H1 (cell line): Measurements from ENCODE around the gene GNG7. TPM values are rescaled to one million over a fixed set of nuclear protein-coding genes. Genes with fewer than 3 reads are reported as not detected.

Source experiments
- EGR1 ChIP-seq: IDR thresholded peaks from 2 replicates; pipeline ENCODE4 v1.6.1; 2011; ENCODE audit warnings: low read depth, low read length, borderline replicate concordance
- KDM1A ChIP-seq: fragments of 200-600, 300-600 bp; sonication (generic); IDR thresholded peaks from 2 replicates; pipeline ENCODE4 v1.7.1; 2016; ENCODE audit warnings: mild to moderate bottlenecking, low read length, borderline replicate concordance
- KDM5A ChIP-seq: fragments of 200-600 bp; IDR thresholded peaks from 2 replicates; pipeline ENCODE4 v1.7.1; 2012; ENCODE audit warnings: mild to moderate bottlenecking, low read length, inconsistent platforms, mixed read lengths
- SRF ChIP-seq: IDR thresholded peaks from 2 replicates; pipeline ENCODE4 v1.6.1; 2011; ENCODE audit warnings: mild to moderate bottlenecking, low read depth, low read length, moderate library complexity
- TCF12 ChIP-seq: IDR thresholded peaks from 2 replicates; pipeline ENCODE4 v1.6.1; 2011; ENCODE audit warnings: low read depth, mild to moderate bottlenecking, low read length
- polyA plus RNA-seq, 7 experiments: library from polyadenylated mRNA; depleted of rRNA in 3 of 7; stranded (reverse) in 5 of 7; unstranded in 2 of 7; fragments of >200 nt in 5 of 7; fragments of 200-250 nt in 2 of 7; gene quantifications; 1 replicate in 5 of 7; 2 replicates in 1 of 7; 4 replicates in 1 of 7; pipeline versions ENCODE4 v1.2.1 to v1.2.3, GENCODE V29; 2011 to 2013; ENCODE audit warnings: missing spikeins in 2 of 7, mixed read lengths in 2 of 7
- total RNA-seq: library from RNA; stranded (reverse); fragmentation: NEBNext Ultra II Directional; extraction: Animal tissue kit (Norgen Biotek cat#: 25700); gene quantifications from 2 replicates; pipeline ENCODE4 v1.2.1, GENCODE V29; 2021
- TF ChIP-seq, protein P1 (sequence below): fragments of 300-600 bp; sonication (generic); IDR thresholded peaks from 2 replicates; pipeline ENCODE4 v1.7.1; 2012; ENCODE audit warnings: low read length, moderate library complexity, mild to moderate bottlenecking, inconsistent platforms; ENCODE audit not compliant: insufficient replicate concordance
- TF ChIP-seq, protein P2 (sequence below): IDR thresholded peaks from 2 replicates; pipeline ENCODE4 v1.6.1; 2012; ENCODE audit warnings: low read length, inconsistent platforms

Gene GNG7
- total and polyA plus RNA-seq, 2 of the 8 experiments (the other 6 are each of a cell fraction or from before 2014, with no cell fraction given) = 2.8 to 7.8 TPM

DNA sequence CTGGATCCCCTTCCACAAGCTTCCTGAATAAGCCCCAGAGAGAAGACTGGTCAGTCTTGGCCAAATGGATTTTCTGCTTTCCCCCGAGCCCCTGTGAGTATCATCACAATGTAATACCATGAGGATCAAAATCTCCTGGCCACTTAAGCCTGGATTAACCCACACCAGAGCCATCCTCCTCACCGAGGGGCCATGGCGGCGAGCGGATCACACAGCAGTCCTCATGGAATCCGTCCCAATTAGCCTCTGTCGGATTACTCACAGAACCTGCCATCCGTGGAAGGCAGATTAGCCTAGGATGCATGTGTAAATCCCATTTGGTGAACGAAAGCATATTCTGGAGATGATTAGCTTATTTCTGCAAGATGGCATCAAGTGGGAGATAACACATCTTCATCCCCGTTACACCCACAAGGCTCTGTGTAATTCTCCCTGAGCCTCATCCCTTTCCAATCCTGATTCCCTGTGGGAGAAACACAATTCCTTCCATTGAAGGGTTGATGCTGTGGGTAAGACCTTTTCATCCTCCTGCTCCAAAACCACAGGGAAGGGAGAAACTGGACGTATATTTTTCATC lies 42.5 kb downstream of the GNG7 start (continued):
- TF ChIP-seq, protein P1, sequence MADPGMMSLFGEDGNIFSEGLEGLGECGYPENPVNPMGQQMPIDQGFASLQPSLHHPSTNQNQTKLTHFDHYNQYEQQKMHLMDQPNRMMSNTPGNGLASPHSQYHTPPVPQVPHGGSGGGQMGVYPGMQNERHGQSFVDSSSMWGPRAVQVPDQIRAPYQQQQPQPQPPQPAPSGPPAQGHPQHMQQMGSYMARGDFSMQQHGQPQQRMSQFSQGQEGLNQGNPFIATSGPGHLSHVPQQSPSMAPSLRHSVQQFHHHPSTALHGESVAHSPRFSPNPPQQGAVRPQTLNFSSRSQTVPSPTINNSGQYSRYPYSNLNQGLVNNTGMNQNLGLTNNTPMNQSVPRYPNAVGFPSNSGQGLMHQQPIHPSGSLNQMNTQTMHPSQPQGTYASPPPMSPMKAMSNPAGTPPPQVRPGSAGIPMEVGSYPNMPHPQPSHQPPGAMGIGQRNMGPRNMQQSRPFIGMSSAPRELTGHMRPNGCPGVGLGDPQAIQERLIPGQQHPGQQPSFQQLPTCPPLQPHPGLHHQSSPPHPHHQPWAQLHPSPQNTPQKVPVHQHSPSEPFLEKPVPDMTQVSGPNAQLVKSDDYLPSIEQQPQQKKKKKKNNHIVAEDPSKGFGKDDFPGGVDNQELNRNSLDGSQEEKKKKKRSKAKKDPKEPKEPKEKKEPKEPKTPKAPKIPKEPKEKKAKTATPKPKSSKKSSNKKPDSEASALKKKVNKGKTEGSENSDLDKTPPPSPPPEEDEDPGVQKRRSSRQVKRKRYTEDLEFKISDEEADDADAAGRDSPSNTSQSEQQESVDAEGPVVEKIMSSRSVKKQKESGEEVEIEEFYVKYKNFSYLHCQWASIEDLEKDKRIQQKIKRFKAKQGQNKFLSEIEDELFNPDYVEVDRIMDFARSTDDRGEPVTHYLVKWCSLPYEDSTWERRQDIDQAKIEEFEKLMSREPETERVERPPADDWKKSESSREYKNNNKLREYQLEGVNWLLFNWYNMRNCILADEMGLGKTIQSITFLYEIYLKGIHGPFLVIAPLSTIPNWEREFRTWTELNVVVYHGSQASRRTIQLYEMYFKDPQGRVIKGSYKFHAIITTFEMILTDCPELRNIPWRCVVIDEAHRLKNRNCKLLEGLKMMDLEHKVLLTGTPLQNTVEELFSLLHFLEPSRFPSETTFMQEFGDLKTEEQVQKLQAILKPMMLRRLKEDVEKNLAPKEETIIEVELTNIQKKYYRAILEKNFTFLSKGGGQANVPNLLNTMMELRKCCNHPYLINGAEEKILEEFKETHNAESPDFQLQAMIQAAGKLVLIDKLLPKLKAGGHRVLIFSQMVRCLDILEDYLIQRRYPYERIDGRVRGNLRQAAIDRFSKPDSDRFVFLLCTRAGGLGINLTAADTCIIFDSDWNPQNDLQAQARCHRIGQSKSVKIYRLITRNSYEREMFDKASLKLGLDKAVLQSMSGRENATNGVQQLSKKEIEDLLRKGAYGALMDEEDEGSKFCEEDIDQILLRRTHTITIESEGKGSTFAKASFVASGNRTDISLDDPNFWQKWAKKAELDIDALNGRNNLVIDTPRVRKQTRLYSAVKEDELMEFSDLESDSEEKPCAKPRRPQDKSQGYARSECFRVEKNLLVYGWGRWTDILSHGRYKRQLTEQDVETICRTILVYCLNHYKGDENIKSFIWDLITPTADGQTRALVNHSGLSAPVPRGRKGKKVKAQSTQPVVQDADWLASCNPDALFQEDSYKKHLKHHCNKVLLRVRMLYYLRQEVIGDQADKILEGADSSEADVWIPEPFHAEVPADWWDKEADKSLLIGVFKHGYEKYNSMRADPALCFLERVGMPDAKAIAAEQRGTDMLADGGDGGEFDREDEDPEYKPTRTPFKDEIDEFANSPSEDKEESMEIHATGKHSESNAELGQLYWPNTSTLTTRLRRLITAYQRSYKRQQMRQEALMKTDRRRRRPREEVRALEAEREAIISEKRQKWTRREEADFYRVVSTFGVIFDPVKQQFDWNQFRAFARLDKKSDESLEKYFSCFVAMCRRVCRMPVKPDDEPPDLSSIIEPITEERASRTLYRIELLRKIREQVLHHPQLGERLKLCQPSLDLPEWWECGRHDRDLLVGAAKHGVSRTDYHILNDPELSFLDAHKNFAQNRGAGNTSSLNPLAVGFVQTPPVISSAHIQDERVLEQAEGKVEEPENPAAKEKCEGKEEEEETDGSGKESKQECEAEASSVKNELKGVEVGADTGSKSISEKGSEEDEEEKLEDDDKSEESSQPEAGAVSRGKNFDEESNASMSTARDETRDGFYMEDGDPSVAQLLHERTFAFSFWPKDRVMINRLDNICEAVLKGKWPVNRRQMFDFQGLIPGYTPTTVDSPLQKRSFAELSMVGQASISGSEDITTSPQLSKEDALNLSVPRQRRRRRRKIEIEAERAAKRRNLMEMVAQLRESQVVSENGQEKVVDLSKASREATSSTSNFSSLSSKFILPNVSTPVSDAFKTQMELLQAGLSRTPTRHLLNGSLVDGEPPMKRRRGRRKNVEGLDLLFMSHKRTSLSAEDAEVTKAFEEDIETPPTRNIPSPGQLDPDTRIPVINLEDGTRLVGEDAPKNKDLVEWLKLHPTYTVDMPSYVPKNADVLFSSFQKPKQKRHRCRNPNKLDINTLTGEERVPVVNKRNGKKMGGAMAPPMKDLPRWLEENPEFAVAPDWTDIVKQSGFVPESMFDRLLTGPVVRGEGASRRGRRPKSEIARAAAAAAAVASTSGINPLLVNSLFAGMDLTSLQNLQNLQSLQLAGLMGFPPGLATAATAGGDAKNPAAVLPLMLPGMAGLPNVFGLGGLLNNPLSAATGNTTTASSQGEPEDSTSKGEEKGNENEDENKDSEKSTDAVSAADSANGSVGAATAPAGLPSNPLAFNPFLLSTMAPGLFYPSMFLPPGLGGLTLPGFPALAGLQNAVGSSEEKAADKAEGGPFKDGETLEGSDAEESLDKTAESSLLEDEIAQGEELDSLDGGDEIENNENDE = no peak
- TF ChIP-seq KDM1A = no peak
- TF ChIP-seq TCF12 = no peak
- TF ChIP-seq EGR1 = no peak
- TF ChIP-seq KDM5A = no peak
- TF ChIP-seq, protein P2, sequence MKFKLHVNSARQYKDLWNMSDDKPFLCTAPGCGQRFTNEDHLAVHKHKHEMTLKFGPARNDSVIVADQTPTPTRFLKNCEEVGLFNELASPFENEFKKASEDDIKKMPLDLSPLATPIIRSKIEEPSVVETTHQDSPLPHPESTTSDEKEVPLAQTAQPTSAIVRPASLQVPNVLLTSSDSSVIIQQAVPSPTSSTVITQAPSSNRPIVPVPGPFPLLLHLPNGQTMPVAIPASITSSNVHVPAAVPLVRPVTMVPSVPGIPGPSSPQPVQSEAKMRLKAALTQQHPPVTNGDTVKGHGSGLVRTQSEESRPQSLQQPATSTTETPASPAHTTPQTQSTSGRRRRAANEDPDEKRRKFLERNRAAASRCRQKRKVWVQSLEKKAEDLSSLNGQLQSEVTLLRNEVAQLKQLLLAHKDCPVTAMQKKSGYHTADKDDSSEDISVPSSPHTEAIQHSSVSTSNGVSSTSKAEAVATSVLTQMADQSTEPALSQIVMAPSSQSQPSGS = no peak
- no peak for TF ChIP-seq SRF
